IMR-90 (cell line): ENCODE data around the gene NDUFAB1. TPM values are rescaled to one million over a fixed set of nuclear protein-coding genes. Genes with fewer than 3 reads are reported as not detected.

ENCODE experiments used
- polyA plus RNA-seq, 3 experiments: library from polyadenylated mRNA; depleted of rRNA; stranded (reverse); fragments of >200 nt; gene quantifications; 2 replicates each; pipeline ENCODE4 v1.2.3, GENCODE V29; 2012; ENCODE audit warnings: low replicate concordance in 1 of 3
- total RNA-seq: library from RNA; depleted of rRNA; stranded (reverse); fragments of >200 nt; gene quantifications from 2 replicates; pipeline ENCODE4 v1.2.3, GENCODE V29; 2012; rRNA removed

NDUFAB1 gene
- total and polyA plus RNA-seq, 2 of the 4 experiments (the other 2 are of a cell fraction): 117 to 146 TPM

Other genes starting within 250 kb of the NDUFAB1 start
- gene COG7, start 143.1 kb downstream of the NDUFAB1 start, total RNA-seq: 25.6 and 28.5 TPM in 2 replicates
- gene COG7, start 143.1 kb downstream of the NDUFAB1 start, polyA plus RNA-seq (2012; rRNA removed): 43.7 and 49.2 TPM in 2 replicates
- 16.5 and 23.9 TPM in 2 replicates for gene GGA2, start 85.8 kb downstream of the NDUFAB1 start, total RNA-seq
- 24.6 and 30.1 TPM in 2 replicates for gene GGA2, start 85.8 kb downstream of the NDUFAB1 start, polyA plus RNA-seq (2012; rRNA removed)
- gene EARS2, start 39.0 kb downstream of the NDUFAB1 start, total RNA-seq: 23.3 and 28.1 TPM in 2 replicates
- gene EARS2, start 39.0 kb downstream of the NDUFAB1 start, polyA plus RNA-seq (2012; rRNA removed): 37.7 and 37.8 TPM in 2 replicates
- 39.3 and 48.9 TPM in 2 replicates for gene UBFD1, start 38.6 kb downstream of the NDUFAB1 start, total RNA-seq
- gene UBFD1, start 38.6 kb downstream of the NDUFAB1 start, polyA plus RNA-seq (2012; rRNA removed): 48.4 and 55.0 TPM in 2 replicates
- 8.6 and 11.7 TPM in 2 replicates for gene PALB2, start 45.0 kb upstream of the NDUFAB1 start, total RNA-seq
- 3.1 and 4.1 TPM in 2 replicates for gene PALB2, start 45.0 kb upstream of the NDUFAB1 start, polyA plus RNA-seq (2012; rRNA removed)
- gene DCTN5, start 45.1 kb upstream of the NDUFAB1 start, total RNA-seq: 111 and 121 TPM in 2 replicates
- gene DCTN5, start 45.1 kb upstream of the NDUFAB1 start, polyA plus RNA-seq (2012; rRNA removed): 43.3 and 49.6 TPM in 2 replicates
- gene PLK1, start 82.6 kb upstream of the NDUFAB1 start, total RNA-seq: 19.4 and 20.0 TPM in 2 replicates
- 59.0 and 67.8 TPM in 2 replicates for gene PLK1, start 82.6 kb upstream of the NDUFAB1 start, polyA plus RNA-seq (2012; rRNA removed)
- 0.54 TPM in 1 of 2 replicates, not detected in the other for gene ERN2, start 116.9 kb upstream of the NDUFAB1 start, total RNA-seq
- 0.39 and 0.60 TPM in 2 replicates for gene ERN2, start 116.9 kb upstream of the NDUFAB1 start, polyA plus RNA-seq (2012; rRNA removed)
- not detected in 2 replicates for gene CHP2, start 158.7 kb upstream of the NDUFAB1 start, total RNA-seq
- gene CHP2, start 158.7 kb upstream of the NDUFAB1 start, polyA plus RNA-seq (2012; rRNA removed): not detected in 2 replicates
- under 0.01 TPM in 1 of 2 replicates, not detected in the other for gene PRKCB, start 239.7 kb upstream of the NDUFAB1 start, total RNA-seq
- not detected in 2 replicates for gene PRKCB, start 239.7 kb upstream of the NDUFAB1 start, polyA plus RNA-seq (2012; rRNA removed)